H1 (cell line): ENCODE measurements around the gene C19orf12. TPM values are rescaled to one million over a fixed set of nuclear protein-coding genes. Genes with fewer than 3 reads are reported as not detected.

ENCODE experiments used
- CHD7 ChIP-seq: fragments of 300-600 bp; sonication (generic); IDR thresholded peaks from 2 replicates; pipeline ENCODE4 v1.7.1; 2012; ENCODE audit warnings: low read length, moderate library complexity, mild to moderate bottlenecking, inconsistent platforms; ENCODE audit not compliant: insufficient replicate concordance
- E2F6 ChIP-seq: IDR thresholded peaks from 2 replicates; pipeline ENCODE4 v1.6.1; 2012; ENCODE audit warnings: inconsistent platforms
- GABPA ChIP-seq: IDR thresholded peaks from 2 replicates; pipeline ENCODE4 v1.6.1; 2011; ENCODE audit warnings: mild to moderate bottlenecking, low read length, moderate library complexity, borderline replicate concordance; ENCODE audit not compliant: insufficient read depth
- polyA plus RNA-seq, 7 experiments: library from polyadenylated mRNA; depleted of rRNA in 3 of 7; stranded (reverse) in 5 of 7; unstranded in 2 of 7; fragments of >200 nt in 5 of 7; fragments of 200-250 nt in 2 of 7; gene quantifications; 1 replicate in 5 of 7; 2 replicates in 1 of 7; 4 replicates in 1 of 7; pipeline versions ENCODE4 v1.2.1 to v1.2.3, GENCODE V29; 2011 to 2013; ENCODE audit warnings: missing spikeins in 2 of 7, mixed read lengths in 2 of 7
- total RNA-seq: library from RNA; stranded (reverse); fragmentation: NEBNext Ultra II Directional; extraction: Animal tissue kit (Norgen Biotek cat#: 25700); gene quantifications from 2 replicates; pipeline ENCODE4 v1.2.1, GENCODE V29; 2021

The C19orf12 gene
- total and polyA plus RNA-seq, 2 of the 8 experiments (the other 6 are each of a cell fraction or from before 2014, with no cell fraction given) = 10.7 to 11.9 TPM

GRCh38 chr19:29724102-29724641 lies 9.1 kb upstream of the C19orf12 start (continued):
- TF ChIP-seq CHD7 (no peak), GABPA (no peak), E2F6 (peak; percentile 91)
